Vagina (tissue), 2 donors: ENCODE results near the gene FGF18. TPM values are rescaled to one million over a fixed set of nuclear protein-coding genes. Genes with fewer than 3 reads are reported as not detected.
"Not testable (repeated sequence)": the region's sequence is repeated elsewhere in the genome, so short reads cannot be mapped to it uniquely, and the experiment has no call there.

Source experiments
- DNase-seq, 2 donors: peaks; one replicate each; pipeline ENCODE4 v3.0.0-alpha.2; 2017; ENCODE audit errors: extremely low spot score in 2 of 2
- H3K27ac ChIP-seq: fragments of 200-600 bp; sonication (generic); one replicate; pipeline ENCODE4 v1.5.1; 2019
- H3K27me3 ChIP-seq: fragments of 200-600 bp; sonication (generic); one replicate; pipeline ENCODE4 v1.5.1; 2019
- H3K36me3 ChIP-seq, 2 donors: fragments of 200-600 bp; sonication (generic); one replicate each; pipeline ENCODE4 v1.5.1; 2017 to 2019
- H3K4me1 ChIP-seq: fragments of 200-600 bp; sonication (generic); one replicate; pipeline ENCODE4 v1.5.1; 2019
- H3K4me3 ChIP-seq, 2 donors: fragments of 200-600 bp; sonication (generic); 1 replicate in 1 of 2; 2 replicates in 1 of 2; pipeline ENCODE4 v1.5.1; 2016 to 2019
- H3K9me3 ChIP-seq: fragments of 200-600 bp; sonication (generic); one replicate; pipeline ENCODE4 v1.5.1; 2019
- POLR2A ChIP-seq, 2 donors: fragments of 450-650 bp; IDR thresholded peaks; one replicate each; pipeline ENCODE4 v1.6.1; 2017; ENCODE audit warnings: antibody characterized with exemption in 2 of 2, mild to moderate bottlenecking in 2 of 2, moderate library complexity in 2 of 2
- POLR2AphosphoS5 ChIP-seq, 2 donors: sonication (generic); formaldehyde crosslinking; IDR thresholded peaks; one replicate each; pipeline ENCODE4 v1.9.0; 2017; ENCODE audit warnings: antibody characterized with exemption in 2 of 2, mild to moderate bottlenecking in 2 of 2, low read depth in 1 of 2; ENCODE audit not compliant: insufficient read depth in 1 of 2
- intact Hi-C: fragments of 100-400 bp; cut with DNase I; formaldehyde crosslinking; loops from one replicate; pipeline ENCODE4 v1.15.1; 2023
- total RNA-seq: library from RNA; depleted of rRNA; stranded (reverse); fragments of >200 nt; gene quantifications from one replicate; pipeline ENCODE4 v1.2.3, GENCODE V29; 2016
- TF ChIP-seq, protein P1 (sequence below), 3 experiments: fragments of 450-650 bp in 2 of 3; fragments of 200-600 bp in 1 of 3; sonication (generic) in 1 of 3; IDR thresholded peaks; one replicate each; pipeline ENCODE4 v1.5.1; 2017 to 2019; ENCODE audit warnings: antibody characterized with exemption in 3 of 3, mild to moderate bottlenecking in 2 of 3, moderate library complexity in 2 of 3

FGF18 gene
- total RNA-seq, 1 donor from 2014 or later, result 1.7 TPM

GRCh38 chr5:171390883-171391677 lies 28.4 kb upstream of the FGF18 start:
- intact Hi-C loops, result no loop called here
- Histone ChIP-seq H3K4me3 (peak overlapping the region in 1 of 2 donors; percentile 93), H3K4me1 (peaks cover 58% of the 10 kb centered on the region), H3K36me3 (peaks cover 7 to 37% of the 10 kb centered on the region in 2 donors), H3K27ac (no peak overlapping the region), H3K27me3 (no peaks in the 10 kb centered on the region), H3K9me3 (no peaks in the 10 kb centered on the region)
- TF ChIP-seq POLR2AphosphoS5 (IDR thresholded peaks at IDR 0.05; ENCODE audit: insufficient read depth in 1 of 2, low read depth in 1 of 2), result no peak
- TF ChIP-seq POLR2A (IDR thresholded peaks at IDR 0.05), result no peak
- TF ChIP-seq, protein P1, sequence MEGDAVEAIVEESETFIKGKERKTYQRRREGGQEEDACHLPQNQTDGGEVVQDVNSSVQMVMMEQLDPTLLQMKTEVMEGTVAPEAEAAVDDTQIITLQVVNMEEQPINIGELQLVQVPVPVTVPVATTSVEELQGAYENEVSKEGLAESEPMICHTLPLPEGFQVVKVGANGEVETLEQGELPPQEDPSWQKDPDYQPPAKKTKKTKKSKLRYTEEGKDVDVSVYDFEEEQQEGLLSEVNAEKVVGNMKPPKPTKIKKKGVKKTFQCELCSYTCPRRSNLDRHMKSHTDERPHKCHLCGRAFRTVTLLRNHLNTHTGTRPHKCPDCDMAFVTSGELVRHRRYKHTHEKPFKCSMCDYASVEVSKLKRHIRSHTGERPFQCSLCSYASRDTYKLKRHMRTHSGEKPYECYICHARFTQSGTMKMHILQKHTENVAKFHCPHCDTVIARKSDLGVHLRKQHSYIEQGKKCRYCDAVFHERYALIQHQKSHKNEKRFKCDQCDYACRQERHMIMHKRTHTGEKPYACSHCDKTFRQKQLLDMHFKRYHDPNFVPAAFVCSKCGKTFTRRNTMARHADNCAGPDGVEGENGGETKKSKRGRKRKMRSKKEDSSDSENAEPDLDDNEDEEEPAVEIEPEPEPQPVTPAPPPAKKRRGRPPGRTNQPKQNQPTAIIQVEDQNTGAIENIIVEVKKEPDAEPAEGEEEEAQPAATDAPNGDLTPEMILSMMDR (IDR thresholded peaks at IDR 0.05), result no peak
- no peak for DNase-seq

DNA sequence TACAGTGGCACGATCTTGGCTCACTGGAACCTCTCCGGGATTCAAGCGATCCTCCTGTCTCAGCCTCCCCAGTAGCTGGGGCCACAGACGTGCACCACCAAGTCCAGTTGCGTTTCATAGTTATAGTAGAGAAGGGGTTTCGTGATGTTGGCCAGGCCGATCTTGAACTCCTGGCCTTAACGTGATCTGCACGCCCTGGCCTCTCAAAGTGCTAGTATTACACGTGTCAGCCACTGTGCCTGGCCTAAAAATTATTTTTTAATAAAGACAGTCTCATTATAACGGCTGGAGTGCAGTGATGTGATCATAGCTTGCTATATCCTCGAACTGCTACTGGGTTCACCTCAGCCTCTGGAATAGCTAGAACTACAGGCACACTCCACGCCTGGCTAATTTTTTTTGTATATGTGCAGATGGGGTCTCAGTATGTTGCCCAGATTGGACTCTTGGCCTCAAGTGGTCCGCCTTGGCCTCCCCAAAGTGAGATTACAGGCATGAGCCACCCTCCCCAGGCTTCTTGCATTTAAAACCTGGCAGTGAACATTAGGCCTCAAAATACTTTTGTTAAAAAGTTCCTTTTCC lies 27.4 kb upstream of the FGF18 start:
- Histone ChIP-seq H3K27ac (no peak overlapping the region), H3K4me1 (peaks cover 59% of the 10 kb centered on the region), H3K27me3 (no peaks in the 10 kb centered on the region), H3K4me3 (no peak overlapping the region), H3K9me3 (no peaks in the 10 kb centered on the region), H3K36me3 (peaks cover 7 to 47% of the 10 kb centered on the region in 2 donors)
- intact Hi-C loops, result no loop called here
- no peak for DNase-seq
- TF ChIP-seq, protein P1 (IDR thresholded peaks at IDR 0.05), result no peak
- TF ChIP-seq POLR2A (IDR thresholded peaks at IDR 0.05) (no peak), POLR2AphosphoS5 (IDR thresholded peaks at IDR 0.05; ENCODE audit: insufficient read depth in 1 of 2, low read depth in 1 of 2) (no peak)

GRCh38 chr5:171392585-171393159 lies 26.8 kb upstream of the FGF18 start:
- no peak for DNase-seq
- Histone ChIP-seq H3K27ac (no peak overlapping the region), H3K27me3 (no peaks in the 10 kb centered on the region), H3K4me1 (peaks cover 59% of the 10 kb centered on the region), H3K4me3 (no peak overlapping the region), H3K9me3 (no peaks in the 10 kb centered on the region), H3K36me3 (peaks cover 7 to 52% of the 10 kb centered on the region in 2 donors)
- TF ChIP-seq POLR2AphosphoS5 (IDR thresholded peaks at IDR 0.05; ENCODE audit: insufficient read depth in 1 of 2, low read depth in 1 of 2) (no peak), POLR2A (IDR thresholded peaks at IDR 0.05) (no peak)
- TF ChIP-seq, protein P1 (IDR thresholded peaks at IDR 0.05), result no peak
- intact Hi-C loops, result no loop called here

GRCh38 chr5:171395042-171395441 lies 24.4 kb upstream of the FGF18 start:
- no peak for DNase-seq
- H3K4me3 ChIP-seq, result no peak overlapping the region
- intact Hi-C loops, result no loop called here
- H3K27me3 ChIP-seq, result no peaks in the 10 kb centered on the region
- no peak overlapping the region for H3K27ac ChIP-seq
- H3K36me3 ChIP-seq, result peaks cover 7 to 63% of the 10 kb centered on the region in 2 donors
- peaks cover 53% of the 10 kb centered on the region for H3K4me1 ChIP-seq
- TF ChIP-seq, protein P1 (IDR thresholded peaks at IDR 0.05), result no peak
- TF ChIP-seq POLR2AphosphoS5 (IDR thresholded peaks at IDR 0.05; ENCODE audit: insufficient read depth in 1 of 2, low read depth in 1 of 2) (no peak), POLR2A (IDR thresholded peaks at IDR 0.05) (no peak)
- no peaks in the 10 kb centered on the region for H3K9me3 ChIP-seq

GRCh38 chr5:171396583-171396982 lies 22.9 kb upstream of the FGF18 start:
- H3K4me1 ChIP-seq, result peaks cover 38% of the 10 kb centered on the region
- peaks cover 7 to 79% of the 10 kb centered on the region in 2 donors for H3K36me3 ChIP-seq
- intact Hi-C loops, H3K27ac ChIP-seq, H3K27me3 ChIP-seq, H3K4me3 ChIP-seq, H3K9me3 ChIP-seq, DNase-seq: not testable (repeated sequence)
